HepG2 (cell line): ENCODE results near the gene ETV2. TPM values are rescaled to one million over a fixed set of nuclear protein-coding genes. Genes with fewer than 3 reads are reported as not detected.

ENCODE experiments used
- AGO1 ChIP-seq: fragments of 200-400 bp; formaldehyde crosslinking; IDR thresholded peaks from 2 replicates; pipeline ENCODE4 v1.6.1; 2017; ENCODE audit warnings: mild to moderate bottlenecking, low read depth, low read length, moderate library complexity; ENCODE audit not compliant: poor library complexity, severe bottlenecking
- ATF6 ChIP-seq: sonication (generic); formaldehyde crosslinking; conservative IDR thresholded peaks from 2 replicates; pipeline ENCODE4 v1.4.0; 2020; ENCODE audit warnings: missing genetic modification reagents
- JARID2 ChIP-seq: sonication (generic); formaldehyde crosslinking; IDR thresholded peaks from 2 replicates; pipeline ENCODE4 v1.8.1; 2023; ENCODE audit warnings: missing genetic modification reagents, inconsistent platforms; ENCODE audit not compliant: insufficient replicate concordance
- POLR2AphosphoS2 ChIP-seq: IDR thresholded peaks from 2 replicates; pipeline ENCODE4 v1.6.1; 2011; ENCODE audit warnings: low read depth, low read length, improper control_type of control experiment
- SMAD3 ChIP-seq: sonication (generic); formaldehyde crosslinking; IDR thresholded peaks from 2 replicates; pipeline ENCODE4 v1.4.0; 2020; ENCODE audit warnings: missing genetic modification reagents
- SNRNP70 ChIP-seq: fragments of 200-400 bp; formaldehyde crosslinking; IDR thresholded peaks from 2 replicates; pipeline ENCODE4 v1.6.1; 2017; ENCODE audit warnings: mild to moderate bottlenecking, low read depth, low read length, moderate library complexity
- TOPORS ChIP-seq: sonication (generic); formaldehyde crosslinking; IDR thresholded peaks from 2 replicates; pipeline ENCODE4 v1.8.0; 2023; ENCODE audit warnings: mild to moderate bottlenecking, missing genetic modification reagents
- ZNF17 ChIP-seq: sonication (generic); formaldehyde crosslinking; IDR thresholded peaks from 2 replicates; pipeline ENCODE4 v1.5.0; 2020; ENCODE audit warnings: mild to moderate bottlenecking, missing genetic modification reagents
- ZNF280D ChIP-seq: sonication (generic); formaldehyde crosslinking; IDR thresholded peaks from 2 replicates; pipeline ENCODE4 v1.5.1; 2020; ENCODE audit warnings: mild to moderate bottlenecking, missing genetic modification reagents
- ZNF30 ChIP-seq: sonication (generic); formaldehyde crosslinking; IDR thresholded peaks from 2 replicates; pipeline ENCODE4 v1.5.0; 2020; ENCODE audit warnings: mild to moderate bottlenecking, missing genetic modification reagents
- ZNF33A ChIP-seq: sonication (generic); formaldehyde crosslinking; IDR thresholded peaks from 2 replicates; pipeline ENCODE4 v1.5.1; 2020; ENCODE audit warnings: missing genetic modification reagents, mild to moderate bottlenecking, moderate library complexity, borderline replicate concordance
- ZNF687 ChIP-seq: sonication (generic); formaldehyde crosslinking; IDR thresholded peaks from 2 replicates; pipeline ENCODE4 v1.5.1; 2020; ENCODE audit warnings: mild to moderate bottlenecking, missing genetic modification reagents, moderate library complexity
- polyA plus RNA-seq, 8 experiments: library from polyadenylated mRNA; depleted of rRNA in 3 of 8; stranded (reverse) in 7 of 8; unstranded in 1 of 8; fragments of >200 nt; fragmentation: Illumina TruSeq in 4 of 8; extraction: Trizol in 4 of 8; gene quantifications; 2 replicates each; pipeline versions ENCODE4 v1.2.1 to v1.2.3, GENCODE V29; 2011 to 2016; ENCODE audit warnings: low read depth in 4 of 8, missing spikeins in 1 of 8, mixed read lengths in 1 of 8; ENCODE audit not compliant: insufficient read depth in 1 of 8
- total RNA-seq, 5 experiments: library from RNA; depleted of rRNA; stranded (reverse); fragments of >200 nt; fragmentation: Illumina TruSeq; extraction: Trizol; gene quantifications; 2 replicates each; pipeline ENCODE4 v1.2.3, GENCODE V29; 2016; ENCODE audit warnings: low read depth in 1 of 5
- TF ChIP-seq, protein P1 (sequence below): IDR thresholded peaks from 2 replicates; pipeline ENCODE4 v1.6.1; 2016; ENCODE audit warnings: missing compliant biosample characterization, missing genetic modification reagents, borderline replicate concordance
- TF ChIP-seq, protein P2 (sequence below): sonication (generic); formaldehyde crosslinking; IDR thresholded peaks from 2 replicates; pipeline ENCODE4 v1.5.0; 2020; ENCODE audit warnings: missing genetic modification reagents

Gene ETV2
- total and polyA plus RNA-seq, 2 of the 13 experiments (the other 11 are each of a cell fraction or from before 2014, with no cell fraction given) = 0.07 to 0.20 TPM

DNA sequence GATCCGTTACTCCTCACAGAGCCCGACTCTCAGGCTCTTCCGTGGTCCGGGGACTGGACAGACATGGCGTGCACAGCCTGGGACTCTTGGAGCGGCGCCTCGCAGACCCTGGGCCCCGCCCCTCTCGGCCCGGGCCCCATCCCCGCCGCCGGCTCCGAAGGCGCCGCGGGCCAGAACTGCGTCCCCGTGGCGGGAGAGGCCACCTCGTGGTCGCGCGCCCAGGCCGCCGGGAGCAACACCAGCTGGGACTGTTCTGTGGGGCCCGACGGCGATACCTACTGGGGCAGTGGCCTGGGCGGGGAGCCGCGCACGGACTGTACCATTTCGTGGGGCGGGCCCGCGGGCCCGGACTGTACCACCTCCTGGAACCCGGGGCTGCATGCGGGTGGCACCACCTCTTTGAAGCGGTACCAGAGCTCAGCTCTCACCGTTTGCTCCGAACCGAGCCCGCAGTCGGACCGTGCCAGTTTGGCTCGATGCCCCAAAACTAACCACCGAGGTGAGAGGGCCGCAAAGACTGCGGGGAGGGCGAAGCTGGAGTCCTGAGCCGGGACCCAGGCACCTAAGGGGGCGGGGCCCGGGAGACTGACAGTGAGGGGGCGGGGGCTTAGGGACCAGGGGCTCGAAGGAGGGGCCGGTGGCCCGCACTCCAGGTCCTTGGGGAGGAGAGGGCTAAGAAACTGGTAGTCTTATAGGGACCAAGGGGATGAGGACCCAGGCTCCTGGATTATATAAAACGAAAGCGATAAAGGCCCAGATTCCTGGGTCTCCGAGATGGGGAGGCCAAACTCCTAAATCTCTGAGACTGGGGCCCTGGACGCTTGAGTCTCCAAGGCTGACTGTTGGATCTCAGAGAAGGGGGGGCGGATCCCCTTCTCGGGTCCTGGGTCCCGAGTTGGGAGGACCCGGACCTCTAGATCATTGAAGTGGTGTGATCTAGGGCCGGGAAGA, 2.0 kb downstream of the ETV2 start (continued):
- TF ChIP-seq POLR2AphosphoS2 (no peak), SMAD3 (CRISPR knock-in tag) (peak; percentile 71; the same call in 1 of the 2 replicates), ATF6 (no peak), JARID2 (CRISPR knock-in tag) (no peak), ZNF30 (CRISPR knock-in tag) (no peak), ZNF17 (CRISPR knock-in tag) (no peak), ZNF33A (CRISPR knock-in tag) (no peak), AGO1 (no peak), SNRNP70 (no peak), ZNF280D (CRISPR knock-in tag) (no peak), ZNF687 (CRISPR knock-in tag) (peak; percentile 96), TOPORS (CRISPR knock-in tag) (no peak)
- TF ChIP-seq, protein P1, sequence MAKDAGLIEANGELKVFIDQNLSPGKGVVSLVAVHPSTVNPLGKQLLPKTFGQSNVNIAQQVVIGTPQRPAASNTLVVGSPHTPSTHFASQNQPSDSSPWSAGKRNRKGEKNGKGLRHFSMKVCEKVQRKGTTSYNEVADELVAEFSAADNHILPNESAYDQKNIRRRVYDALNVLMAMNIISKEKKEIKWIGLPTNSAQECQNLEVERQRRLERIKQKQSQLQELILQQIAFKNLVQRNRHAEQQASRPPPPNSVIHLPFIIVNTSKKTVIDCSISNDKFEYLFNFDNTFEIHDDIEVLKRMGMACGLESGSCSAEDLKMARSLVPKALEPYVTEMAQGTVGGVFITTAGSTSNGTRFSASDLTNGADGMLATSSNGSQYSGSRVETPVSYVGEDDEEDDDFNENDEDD = peak; percentile 93
- TF ChIP-seq, protein P2, sequence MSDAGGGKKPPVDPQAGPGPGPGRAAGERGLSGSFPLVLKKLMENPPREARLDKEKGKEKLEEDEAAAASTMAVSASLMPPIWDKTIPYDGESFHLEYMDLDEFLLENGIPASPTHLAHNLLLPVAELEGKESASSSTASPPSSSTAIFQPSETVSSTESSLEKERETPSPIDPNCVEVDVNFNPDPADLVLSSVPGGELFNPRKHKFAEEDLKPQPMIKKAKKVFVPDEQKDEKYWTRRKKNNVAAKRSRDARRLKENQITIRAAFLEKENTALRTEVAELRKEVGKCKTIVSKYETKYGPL (CRISPR knock-in tag) = no peak
